GM23338 (cell line): ENCODE data around the gene HOXA3. TPM values are rescaled to one million over a fixed set of nuclear protein-coding genes. Genes with fewer than 3 reads are reported as not detected.

Experiments
- ATAC-seq: fragments of 200-7000 bp; cut with Tn5 transposase; 3 replicates; pipeline ENCODE4 v1.9.1; 2020
- DNase-seq: peaks from one replicate; pipeline ENCODE4 v3.0.0-alpha.2; 2015; ENCODE audit warnings: low spot score
- H2AFZ ChIP-seq: fragments of 200-600 bp; sonication (generic); 2 replicates; pipeline ENCODE4 v1.8.0; 2016; ENCODE audit warnings: antibody characterized with exemption, mild to moderate bottlenecking, moderate library complexity
- H3F3A ChIP-seq: fragments of 200-600 bp; sonication (generic); replicated peaks from 2 replicates; pipeline ENCODE4 v1.8.0; 2017; ENCODE audit warnings: antibody characterized with exemption, mixed run types, low read depth
- H3K27ac ChIP-seq: fragments of 200-600 bp; sonication (generic); 2 replicates; pipeline ENCODE4 v1.6.1; 2016; ENCODE audit warnings: low read depth
- H3K27me3 ChIP-seq: fragments of 200-600 bp; sonication (generic); 2 replicates; pipeline ENCODE4 v1.8.0; 2016; ENCODE audit warnings: mild to moderate bottlenecking, mixed run types, moderate library complexity; ENCODE audit not compliant: insufficient read depth
- H3K36me3 ChIP-seq: fragments of 200-600 bp; sonication (generic); 2 replicates; pipeline ENCODE4 v1.8.0; 2016; ENCODE audit warnings: mild to moderate bottlenecking; ENCODE audit not compliant: insufficient read depth
- H3K4me1 ChIP-seq: fragments of 200-600 bp; sonication (generic); 2 replicates; pipeline ENCODE4 v1.8.0; 2016; ENCODE audit warnings: mild to moderate bottlenecking, moderate library complexity; ENCODE audit not compliant: insufficient read depth
- H3K4me2 ChIP-seq: fragments of 200-600 bp; sonication (generic); 2 replicates; pipeline ENCODE4 v1.7.1; 2017; ENCODE audit warnings: mixed run types
- H3K4me3 ChIP-seq: fragments of 200-600 bp; sonication (generic); 2 replicates; pipeline ENCODE4 v1.6.1; 2016; ENCODE audit warnings: mixed run types
- H3K79me2 ChIP-seq: fragments of 200-600 bp; sonication (generic); replicated peaks from 2 replicates; pipeline ENCODE4 v1.8.0; 2017; ENCODE audit warnings: mild to moderate bottlenecking; ENCODE audit not compliant: insufficient read depth
- H3K9me2 ChIP-seq: fragments of 200-600 bp; sonication (generic); 2 replicates; pipeline ENCODE4 v1.8.0; 2017; ENCODE audit not compliant: insufficient read depth
- H4K20me1 ChIP-seq: fragments of 200-600 bp; sonication (generic); replicated peaks from 2 replicates; pipeline ENCODE4 v1.8.0; 2017; ENCODE audit warnings: mild to moderate bottlenecking; ENCODE audit not compliant: insufficient read depth
- H3K27ac Mint-ChIP-seq: 2 replicates; pipeline ENCODE4 v1.8.0; 2020; ENCODE audit warnings: inconsistent platforms, mild to moderate bottlenecking, moderate library complexity, mixed read lengths
- H3K27me3 Mint-ChIP-seq: 3 replicates; pipeline ENCODE4 v1.8.0; 2022; ENCODE audit warnings: low read depth, mild to moderate bottlenecking, moderate library complexity, mixed read lengths, inconsistent platforms; ENCODE audit not compliant: insufficient read depth, poor library complexity
- H3K36me3 Mint-ChIP-seq: 3 replicates; pipeline ENCODE4 v1.8.0; 2021; ENCODE audit warnings: low read depth, mild to moderate bottlenecking, inconsistent platforms, moderate library complexity, mixed read lengths
- H3K4me1 Mint-ChIP-seq: 3 replicates; pipeline ENCODE4 v1.8.0; 2020; ENCODE audit warnings: mild to moderate bottlenecking, inconsistent platforms, mixed read lengths
- H3K4me3 Mint-ChIP-seq: 3 replicates; pipeline ENCODE4 v1.8.0; 2021; ENCODE audit warnings: moderate library complexity, mild to moderate bottlenecking, inconsistent platforms, mixed read lengths
- H3K9me3 Mint-ChIP-seq: 3 replicates; pipeline ENCODE4 v1.8.0; 2020; ENCODE audit warnings: moderate library complexity, mild to moderate bottlenecking, inconsistent platforms, mixed read lengths
- CREB1 ChIP-seq: fragments of 250-450 bp; sonication (Bioruptor Pico); IDR thresholded peaks from 2 replicates; pipeline ENCODE4 v1.5.0; 2020; ENCODE audit warnings: low read depth, mild to moderate bottlenecking, moderate library complexity
- ETS1 ChIP-seq: IDR thresholded peaks from 2 replicates; pipeline ENCODE4 v1.6.1; 2016; ENCODE audit warnings: antibody characterized with exemption
- EZH2 ChIP-seq: fragments of 200-600 bp; sonication (generic); IDR thresholded peaks from one replicate; pipeline ENCODE4 v1.8.0; 2017; ENCODE audit warnings: antibody characterized with exemption, mild to moderate bottlenecking, low read depth; ENCODE audit not compliant: unreplicated experiment
- EZH2phosphoT487 ChIP-seq: fragments of 200-600 bp; sonication (generic); IDR thresholded peaks from one replicate; pipeline ENCODE4 v1.8.1; 2018; ENCODE audit warnings: antibody characterized with exemption; ENCODE audit not compliant: unreplicated experiment
- JUNB ChIP-seq: IDR thresholded peaks from one replicate; pipeline ENCODE4 v1.6.1; 2016; ENCODE audit warnings: antibody characterized with exemption; ENCODE audit not compliant: unreplicated experiment
- NANOG ChIP-seq: IDR thresholded peaks from 2 replicates; pipeline ENCODE4 v1.6.1; 2016; ENCODE audit warnings: antibody characterized with exemption, borderline replicate concordance
- ZNF331 ChIP-seq: fragments of 250-450 bp; sonication (Bioruptor Pico); IDR thresholded peaks from 2 replicates; pipeline ENCODE4 v1.5.0; 2020; ENCODE audit warnings: low read depth, mild to moderate bottlenecking, moderate library complexity
- polyA plus RNA-seq: library from polyadenylated mRNA; unstranded; fragments of >200 nt; fragmentation: Nextera tagmentation; extraction: Ambion mirVana; gene quantifications from 2 replicates; pipeline ENCODE4 v1.2.1, GENCODE V29; 2016
- total RNA-seq: library from RNA; depleted of rRNA; stranded (reverse); fragments of >200 nt; shearing (Covaris generic); gene quantifications from 2 replicates; pipeline ENCODE4 v1.2.3, GENCODE V29; 2014
- TF ChIP-seq, protein P1 (sequence below): IDR thresholded peaks from one replicate; pipeline ENCODE4 v1.6.1; 2018; ENCODE audit warnings: antibody characterized with exemption; ENCODE audit not compliant: unreplicated experiment
- TF ChIP-seq, protein P2 (sequence below), 2 experiments: fragments of 200-600 bp in 1 of 2; sonication (generic) in 1 of 2; conservative IDR thresholded peaks; 2 replicates each; pipeline versions ENCODE4 v1.5.1 to v1.6.1; 2016 to 2017; ENCODE audit warnings: antibody characterized with exemption in 2 of 2, low read depth in 2 of 2, mild to moderate bottlenecking in 2 of 2, moderate library complexity in 1 of 2

HOXA3 gene
- total and polyA plus RNA-seq, 2 experiments from 2014 or later = not detected

- TF ChIP-seq, protein P1, sequence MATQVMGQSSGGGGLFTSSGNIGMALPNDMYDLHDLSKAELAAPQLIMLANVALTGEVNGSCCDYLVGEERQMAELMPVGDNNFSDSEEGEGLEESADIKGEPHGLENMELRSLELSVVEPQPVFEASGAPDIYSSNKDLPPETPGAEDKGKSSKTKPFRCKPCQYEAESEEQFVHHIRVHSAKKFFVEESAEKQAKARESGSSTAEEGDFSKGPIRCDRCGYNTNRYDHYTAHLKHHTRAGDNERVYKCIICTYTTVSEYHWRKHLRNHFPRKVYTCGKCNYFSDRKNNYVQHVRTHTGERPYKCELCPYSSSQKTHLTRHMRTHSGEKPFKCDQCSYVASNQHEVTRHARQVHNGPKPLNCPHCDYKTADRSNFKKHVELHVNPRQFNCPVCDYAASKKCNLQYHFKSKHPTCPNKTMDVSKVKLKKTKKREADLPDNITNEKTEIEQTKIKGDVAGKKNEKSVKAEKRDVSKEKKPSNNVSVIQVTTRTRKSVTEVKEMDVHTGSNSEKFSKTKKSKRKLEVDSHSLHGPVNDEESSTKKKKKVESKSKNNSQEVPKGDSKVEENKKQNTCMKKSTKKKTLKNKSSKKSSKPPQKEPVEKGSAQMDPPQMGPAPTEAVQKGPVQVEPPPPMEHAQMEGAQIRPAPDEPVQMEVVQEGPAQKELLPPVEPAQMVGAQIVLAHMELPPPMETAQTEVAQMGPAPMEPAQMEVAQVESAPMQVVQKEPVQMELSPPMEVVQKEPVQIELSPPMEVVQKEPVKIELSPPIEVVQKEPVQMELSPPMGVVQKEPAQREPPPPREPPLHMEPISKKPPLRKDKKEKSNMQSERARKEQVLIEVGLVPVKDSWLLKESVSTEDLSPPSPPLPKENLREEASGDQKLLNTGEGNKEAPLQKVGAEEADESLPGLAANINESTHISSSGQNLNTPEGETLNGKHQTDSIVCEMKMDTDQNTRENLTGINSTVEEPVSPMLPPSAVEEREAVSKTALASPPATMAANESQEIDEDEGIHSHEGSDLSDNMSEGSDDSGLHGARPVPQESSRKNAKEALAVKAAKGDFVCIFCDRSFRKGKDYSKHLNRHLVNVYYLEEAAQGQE = no peak
- no peak for TF ChIP-seq EZH2
- TF ChIP-seq JUNB = no peak
- TF ChIP-seq ZNF331 (CRISPR knock-in tag) = no peak
- TF ChIP-seq CREB1 (CRISPR knock-in tag) = no peak
These were observed 2.0 kb upstream of the HOXA3 start (continued) for GRCh38 chr7:27154369-27154768.

- H3K27ac ChIP-seq = no peak overlapping the region
- no peak overlapping the region for H2AFZ ChIP-seq
- H3K27me3 ChIP-seq = peaks cover 100% of the 10 kb centered on the region
- DNase-seq (no peak), ATAC-seq (no peak)
- H3K4me1 ChIP-seq = peaks cover 13% of the 10 kb centered on the region; the same call in 1 of the 2 replicates
- H3F3A ChIP-seq = peaks cover 29% of the 10 kb centered on the region
- H4K20me1 ChIP-seq = peaks cover 52% of the 10 kb centered on the region
- H3K9me2 ChIP-seq = no peaks in the 10 kb centered on the region
- H3K27me3 Mint-ChIP-seq = peaks cover 100% of the 10 kb centered on the region
- no peaks in the 10 kb centered on the region for H3K79me2 ChIP-seq
- no peaks in the 10 kb centered on the region for H3K36me3 ChIP-seq
- H3K9me3 Mint-ChIP-seq = peaks cover 12% of the 10 kb centered on the region; the same call in 2 of the 3 replicates
- H3K4me3 Mint-ChIP-seq = no peak overlapping the region
- peaks cover 21% of the 10 kb centered on the region for H3K4me1 Mint-ChIP-seq
- H3K4me2 ChIP-seq = no peak overlapping the region
- no peaks in the 10 kb centered on the region; the same call in 2 of the 3 replicates for H3K36me3 Mint-ChIP-seq
- H3K27ac Mint-ChIP-seq = no peak overlapping the region
- no peak overlapping the region for H3K4me3 ChIP-seq
- TF ChIP-seq, protein P2, sequence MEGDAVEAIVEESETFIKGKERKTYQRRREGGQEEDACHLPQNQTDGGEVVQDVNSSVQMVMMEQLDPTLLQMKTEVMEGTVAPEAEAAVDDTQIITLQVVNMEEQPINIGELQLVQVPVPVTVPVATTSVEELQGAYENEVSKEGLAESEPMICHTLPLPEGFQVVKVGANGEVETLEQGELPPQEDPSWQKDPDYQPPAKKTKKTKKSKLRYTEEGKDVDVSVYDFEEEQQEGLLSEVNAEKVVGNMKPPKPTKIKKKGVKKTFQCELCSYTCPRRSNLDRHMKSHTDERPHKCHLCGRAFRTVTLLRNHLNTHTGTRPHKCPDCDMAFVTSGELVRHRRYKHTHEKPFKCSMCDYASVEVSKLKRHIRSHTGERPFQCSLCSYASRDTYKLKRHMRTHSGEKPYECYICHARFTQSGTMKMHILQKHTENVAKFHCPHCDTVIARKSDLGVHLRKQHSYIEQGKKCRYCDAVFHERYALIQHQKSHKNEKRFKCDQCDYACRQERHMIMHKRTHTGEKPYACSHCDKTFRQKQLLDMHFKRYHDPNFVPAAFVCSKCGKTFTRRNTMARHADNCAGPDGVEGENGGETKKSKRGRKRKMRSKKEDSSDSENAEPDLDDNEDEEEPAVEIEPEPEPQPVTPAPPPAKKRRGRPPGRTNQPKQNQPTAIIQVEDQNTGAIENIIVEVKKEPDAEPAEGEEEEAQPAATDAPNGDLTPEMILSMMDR (conservative IDR thresholded peaks at IDR 0.05; ENCODE audit: low read depth in 2 of 2) = no peak
- peak; percentile 76 for TF ChIP-seq EZH2
These were observed 1.1 kb upstream of the HOXA3 start for GRCh38 chr7:27153526-27153925.

- peaks cover 100% of the 10 kb centered on the region for H3K27me3 Mint-ChIP-seq
- ATAC-seq = no peak
- Histone ChIP-seq H2AFZ (no peak overlapping the region), H3K4me1 (peaks cover 19% of the 10 kb centered on the region), H3K9me2 (no peaks in the 10 kb centered on the region), H3K27ac (no peak overlapping the region), H3K4me2 (no peak overlapping the region), H3K27me3 (peaks cover 100% of the 10 kb centered on the region), H4K20me1 (peaks cover 51% of the 10 kb centered on the region), H3K4me3 (no peak overlapping the region), H3K79me2 (no peaks in the 10 kb centered on the region), H3K36me3 (no peaks in the 10 kb centered on the region), H3F3A (peaks cover 35% of the 10 kb centered on the region)
- H3K4me3 Mint-ChIP-seq = no peak overlapping the region
- peaks cover 24% of the 10 kb centered on the region for H3K4me1 Mint-ChIP-seq
- H3K27ac Mint-ChIP-seq = no peak overlapping the region
- TF ChIP-seq EZH2phosphoT487 (no peak), NANOG (no peak), CREB1 (CRISPR knock-in tag) (no peak), EZH2 (peak; percentile 80), ETS1 (no peak)
- peak; percentile 46 for DNase-seq
- peaks cover 18% of the 10 kb centered on the region for H3K9me3 Mint-ChIP-seq
- H3K36me3 Mint-ChIP-seq = no peaks in the 10 kb centered on the region; the same call in 2 of the 3 replicates
These were observed 546 bp upstream of the HOXA3 start for GRCh38 chr7:27152816-27153442.
